Measurements from ENCODE around the gene TM4SF4. TPM values are rescaled to one million over a fixed set of nuclear protein-coding genes. Genes with fewer than 3 reads are reported as not detected.

The TM4SF4 gene
- total RNA-seq, 1 experiment from 2014 or later, result not detected

DNA sequence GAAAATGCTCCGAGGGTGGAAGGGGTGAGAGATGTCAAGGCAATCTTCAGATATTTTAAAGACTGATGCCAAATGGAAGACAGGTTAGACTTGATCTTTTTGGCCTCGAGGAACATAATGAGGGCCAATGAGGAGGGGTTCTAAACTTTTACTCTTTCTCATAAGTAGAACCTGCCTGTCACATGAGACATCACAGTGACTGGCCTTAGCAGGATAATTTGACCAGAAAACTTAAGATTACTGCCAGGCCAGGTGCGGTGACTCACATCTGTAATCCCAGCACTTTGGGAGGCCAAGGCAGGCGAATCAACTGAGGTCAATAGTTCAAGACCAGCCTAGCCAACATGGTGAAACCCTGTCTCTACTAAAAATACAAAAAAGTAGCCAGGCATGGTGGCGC, 12.2 kb downstream of the TM4SF4 start:
- Mint-ChIP-seq H3K27me3 (ENCODE audit: low read depth) (peaks cover 2% of the 10 kb centered on the region), H3K4me3 (no peak overlapping the region), H3K27ac (no peak overlapping the region), H3K4me1 (peaks cover 5% of the 10 kb centered on the region in 2 experiments; a peak in 3 of 4 replicates), H3K36me3 (ENCODE audit: insufficient read depth in 1 of 3, low read depth in 3 of 3) (no peaks in the 10 kb centered on the region), H3K9me3 (no peaks in the 10 kb centered on the region; a peak in 1 of 5 replicates)
- Histone ChIP-seq H4K5ac (ENCODE audit: insufficient read length, low read depth, low read length) (no peak overlapping the region), H4K20me1 (ENCODE audit: control insufficient read depth, insufficient read depth, insufficient read length) (no peaks in the 10 kb centered on the region), H3K18ac (ENCODE audit: insufficient read length, low read depth, low read length) (no peak overlapping the region), H3K56ac (ENCODE audit: insufficient read length, low read depth, low read length) (no peak overlapping the region), H3K4me1 (ENCODE audit: insufficient read depth, low read length) (no peaks in the 10 kb centered on the region), H2BK15ac (ENCODE audit: low read depth, low read length) (no peak overlapping the region), H3K79me1 (ENCODE audit: insufficient read depth, low read depth, low read length, poor library complexity, severe bottlenecking) (no peaks in the 10 kb centered on the region), H3K27me3 (ENCODE audit: insufficient read depth, low read length) (no peaks in the 10 kb centered on the region), H2BK5ac (ENCODE audit: insufficient read length, low read length) (no peak overlapping the region), H2AK5ac (ENCODE audit: insufficient read length, low read length) (no peak overlapping the region), H3K23ac (ENCODE audit: insufficient read length, low read depth, low read length) (no peak overlapping the region), H3K9ac (ENCODE audit: extremely low read depth, insufficient read length, low read length) (no peak overlapping the region), H4K91ac (ENCODE audit: insufficient read length, low read depth, low read length) (no peak overlapping the region), H3K14ac (ENCODE audit: insufficient read depth, low read length) (no peak overlapping the region), H4K8ac (replicated peaks; ENCODE audit: insufficient read length, low read depth, low read length) (no peak overlapping the region), H3K27ac (ENCODE audit: insufficient read length, low read depth, low read length) (no peak overlapping the region), H2AFZ (ENCODE audit: low read length) (no peak overlapping the region), H3K23me2 (ENCODE audit: insufficient read length, low read depth, low read length, poor library complexity, severe bottlenecking) (no peaks in the 10 kb centered on the region), H3K4ac (ENCODE audit: low read depth, low read length) (no peak overlapping the region), H3K79me2 (ENCODE audit: insufficient read depth, low read length) (no peaks in the 10 kb centered on the region), H2BK12ac (ENCODE audit: insufficient read length, low read depth, low read length) (no peak overlapping the region), H2BK20ac (ENCODE audit: low read depth, low read length, poor library complexity, severe bottlenecking) (no peak overlapping the region), H3K4me2 (ENCODE audit: insufficient read depth, insufficient read length, low read length) (no peak overlapping the region), H3K9me3 (ENCODE audit: control insufficient read depth, low read depth, low read length) (no peaks in the 10 kb centered on the region), H3T11ph (ENCODE audit: low read length) (no peak overlapping the region), H2BK120ac (ENCODE audit: low read depth, low read length, poor library complexity, severe bottlenecking) (no peak overlapping the region)
- no peak for DNase-seq
- WGBS (ENCODE audit: extremely low coverage, insufficient read length, low lambda C conversion rate), result no CpG with 5 or more reads among the region's 5 CpGs
- TF ChIP-seq, protein P1, sequence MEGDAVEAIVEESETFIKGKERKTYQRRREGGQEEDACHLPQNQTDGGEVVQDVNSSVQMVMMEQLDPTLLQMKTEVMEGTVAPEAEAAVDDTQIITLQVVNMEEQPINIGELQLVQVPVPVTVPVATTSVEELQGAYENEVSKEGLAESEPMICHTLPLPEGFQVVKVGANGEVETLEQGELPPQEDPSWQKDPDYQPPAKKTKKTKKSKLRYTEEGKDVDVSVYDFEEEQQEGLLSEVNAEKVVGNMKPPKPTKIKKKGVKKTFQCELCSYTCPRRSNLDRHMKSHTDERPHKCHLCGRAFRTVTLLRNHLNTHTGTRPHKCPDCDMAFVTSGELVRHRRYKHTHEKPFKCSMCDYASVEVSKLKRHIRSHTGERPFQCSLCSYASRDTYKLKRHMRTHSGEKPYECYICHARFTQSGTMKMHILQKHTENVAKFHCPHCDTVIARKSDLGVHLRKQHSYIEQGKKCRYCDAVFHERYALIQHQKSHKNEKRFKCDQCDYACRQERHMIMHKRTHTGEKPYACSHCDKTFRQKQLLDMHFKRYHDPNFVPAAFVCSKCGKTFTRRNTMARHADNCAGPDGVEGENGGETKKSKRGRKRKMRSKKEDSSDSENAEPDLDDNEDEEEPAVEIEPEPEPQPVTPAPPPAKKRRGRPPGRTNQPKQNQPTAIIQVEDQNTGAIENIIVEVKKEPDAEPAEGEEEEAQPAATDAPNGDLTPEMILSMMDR (conservative IDR thresholded peaks at IDR 0.05), result no peak
